HFFc6 (cell line): ENCODE data around the gene NUDT17. TPM values are rescaled to one million over a fixed set of nuclear protein-coding genes. Genes with fewer than 3 reads are reported as not detected.

Experiments used
- DNase-seq: peaks from one replicate; pipeline ENCODE4 v3.0.0-alpha.2; 2018
- H3K27ac Mint-ChIP-seq: 2 replicates; pipeline ENCODE4 v1.8.0; 2020; ENCODE audit warnings: mild to moderate bottlenecking, mixed read lengths
- H3K27me3 Mint-ChIP-seq: 2 replicates; pipeline ENCODE4 v1.8.0; 2021; ENCODE audit warnings: mild to moderate bottlenecking, moderate library complexity, mixed read lengths; ENCODE audit not compliant: insufficient read depth
- H3K36me3 Mint-ChIP-seq: 2 replicates; pipeline ENCODE4 v1.8.0; 2021; ENCODE audit warnings: low read depth, mixed read lengths
- H3K4me1 Mint-ChIP-seq: 2 replicates; pipeline ENCODE4 v1.8.0; 2020; ENCODE audit warnings: low read depth, mixed read lengths
- H3K4me3 Mint-ChIP-seq: 2 replicates; pipeline ENCODE4 v1.8.0; 2020; ENCODE audit warnings: mild to moderate bottlenecking, moderate library complexity, mixed read lengths
- H3K9me3 Mint-ChIP-seq: 2 replicates; pipeline ENCODE4 v1.8.0; 2020; ENCODE audit warnings: mild to moderate bottlenecking, mixed read lengths
- total RNA-seq, 6 experiments: library from RNA; stranded (reverse); fragmentation: NEBNext Ultra II Directional; extraction: Animal tissue kit (Norgen Biotek cat#: 25700); gene quantifications; 2 replicates in 1 of 6; 3 replicates in 5 of 6; pipeline ENCODE4 v1.2.3, GENCODE V29; 2021
- TF ChIP-seq, protein P1 (sequence below): fragments of 200-600 bp; sonication (generic); IDR thresholded peaks from 2 replicates; pipeline ENCODE4 v1.5.0; 2021; ENCODE audit warnings: antibody characterized with exemption, mild to moderate bottlenecking

Gene NUDT17
- total RNA-seq, 6 experiments from 2014 or later, result 2.4 to 4.5 (median 3.6) TPM

DNA sequence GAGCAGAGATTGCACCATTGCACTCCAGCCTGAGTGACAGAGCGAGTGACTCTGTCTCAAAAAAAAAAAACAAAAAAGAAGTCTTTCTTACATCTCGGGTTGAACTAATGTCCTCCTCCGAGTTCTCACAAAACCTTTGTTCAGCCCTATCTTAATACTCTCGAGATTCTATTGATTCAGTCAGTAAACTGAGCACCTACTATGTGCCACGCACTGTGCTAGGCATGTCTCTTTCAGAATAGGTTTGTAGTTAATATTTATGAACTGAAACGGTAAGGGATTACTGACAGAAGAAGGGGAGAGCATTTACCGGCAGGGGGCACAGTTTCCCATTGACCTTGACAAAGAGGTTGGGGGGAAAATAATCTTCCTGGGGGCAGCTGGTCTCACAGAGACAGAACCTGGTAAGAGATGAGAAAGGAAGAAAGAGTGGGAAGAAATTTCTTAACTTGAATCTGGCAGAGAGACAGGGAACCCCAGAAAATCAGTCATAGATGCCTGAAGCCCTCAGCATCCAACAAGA is 10.1 kb downstream of the NUDT17 start:
- no peaks in the 10 kb centered on the region for H3K9me3 Mint-ChIP-seq
- peaks cover 24% of the 10 kb centered on the region for H3K4me1 Mint-ChIP-seq
- H3K4me3 Mint-ChIP-seq, result no peak overlapping the region
- H3K27ac Mint-ChIP-seq, result 0 out of 2 replicates have a peak overlapping the region, but pooled peaks have one; percentile 25
- TF ChIP-seq, protein P1, sequence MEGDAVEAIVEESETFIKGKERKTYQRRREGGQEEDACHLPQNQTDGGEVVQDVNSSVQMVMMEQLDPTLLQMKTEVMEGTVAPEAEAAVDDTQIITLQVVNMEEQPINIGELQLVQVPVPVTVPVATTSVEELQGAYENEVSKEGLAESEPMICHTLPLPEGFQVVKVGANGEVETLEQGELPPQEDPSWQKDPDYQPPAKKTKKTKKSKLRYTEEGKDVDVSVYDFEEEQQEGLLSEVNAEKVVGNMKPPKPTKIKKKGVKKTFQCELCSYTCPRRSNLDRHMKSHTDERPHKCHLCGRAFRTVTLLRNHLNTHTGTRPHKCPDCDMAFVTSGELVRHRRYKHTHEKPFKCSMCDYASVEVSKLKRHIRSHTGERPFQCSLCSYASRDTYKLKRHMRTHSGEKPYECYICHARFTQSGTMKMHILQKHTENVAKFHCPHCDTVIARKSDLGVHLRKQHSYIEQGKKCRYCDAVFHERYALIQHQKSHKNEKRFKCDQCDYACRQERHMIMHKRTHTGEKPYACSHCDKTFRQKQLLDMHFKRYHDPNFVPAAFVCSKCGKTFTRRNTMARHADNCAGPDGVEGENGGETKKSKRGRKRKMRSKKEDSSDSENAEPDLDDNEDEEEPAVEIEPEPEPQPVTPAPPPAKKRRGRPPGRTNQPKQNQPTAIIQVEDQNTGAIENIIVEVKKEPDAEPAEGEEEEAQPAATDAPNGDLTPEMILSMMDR, result no peak
- peaks cover 1% of the 10 kb centered on the region for H3K27me3 Mint-ChIP-seq
- peaks cover 26% of the 10 kb centered on the region for H3K36me3 Mint-ChIP-seq
- DNase-seq, result no peak

DNA sequence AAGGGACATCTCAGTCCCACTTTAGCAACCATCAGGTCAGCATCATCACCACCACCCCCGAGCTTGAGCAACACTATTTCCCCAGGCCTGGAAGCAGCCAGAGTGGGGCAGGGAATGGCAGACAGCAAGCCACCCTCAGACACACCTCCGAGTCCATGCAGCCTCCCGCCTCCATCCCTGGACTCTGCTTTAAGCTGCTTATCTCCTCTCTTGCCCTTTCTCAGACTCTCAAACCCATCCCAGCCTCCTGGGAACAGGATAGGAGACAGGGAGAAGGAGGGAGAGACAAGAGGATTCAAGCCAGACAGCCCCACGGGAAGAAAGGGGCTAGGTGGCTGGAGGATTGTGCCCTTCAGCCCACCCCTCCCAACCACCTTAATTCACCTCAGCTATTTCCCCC is 11.7 kb downstream of the NUDT17 start:
- no peak for DNase-seq
- Mint-ChIP-seq H3K27ac (no peak overlapping the region), H3K36me3 (peaks cover 19% of the 10 kb centered on the region; the same call in 1 of the 2 replicates), H3K27me3 (peaks cover 1% of the 10 kb centered on the region), H3K4me1 (peaks cover 18% of the 10 kb centered on the region), H3K9me3 (no peaks in the 10 kb centered on the region), H3K4me3 (peak overlapping the region; percentile 13; the same call in 1 of the 2 replicates)
- TF ChIP-seq, protein P1, result no peak

GRCh38 chr1:145858238-145858900 is 12.9 kb downstream of the NUDT17 start:
- H3K4me3 Mint-ChIP-seq, result peak overlapping the region; percentile 98
- TF ChIP-seq, protein P1, result no peak
- peaks cover 4% of the 10 kb centered on the region for H3K27me3 Mint-ChIP-seq
- peaks cover 14% of the 10 kb centered on the region; the same call in 1 of the 2 replicates for H3K36me3 Mint-ChIP-seq
- H3K27ac Mint-ChIP-seq, result peak overlapping the region; percentile 18
- no peaks in the 10 kb centered on the region for H3K9me3 Mint-ChIP-seq
- DNase-seq, result no peak
- peaks cover 18% of the 10 kb centered on the region for H3K4me1 Mint-ChIP-seq

GRCh38 chr1:145858901-145859490 is 13.6 kb downstream of the NUDT17 start, which contains the start of gene PIAS3:
TSS of gene PIAS3 (minus strand) at chr1:145859081. CDS start at chr1:145858990, 91 bp downstream.
- peak within 1 kb of the TSS; percentile 98 for H3K4me3 Mint-ChIP-seq

DNA sequence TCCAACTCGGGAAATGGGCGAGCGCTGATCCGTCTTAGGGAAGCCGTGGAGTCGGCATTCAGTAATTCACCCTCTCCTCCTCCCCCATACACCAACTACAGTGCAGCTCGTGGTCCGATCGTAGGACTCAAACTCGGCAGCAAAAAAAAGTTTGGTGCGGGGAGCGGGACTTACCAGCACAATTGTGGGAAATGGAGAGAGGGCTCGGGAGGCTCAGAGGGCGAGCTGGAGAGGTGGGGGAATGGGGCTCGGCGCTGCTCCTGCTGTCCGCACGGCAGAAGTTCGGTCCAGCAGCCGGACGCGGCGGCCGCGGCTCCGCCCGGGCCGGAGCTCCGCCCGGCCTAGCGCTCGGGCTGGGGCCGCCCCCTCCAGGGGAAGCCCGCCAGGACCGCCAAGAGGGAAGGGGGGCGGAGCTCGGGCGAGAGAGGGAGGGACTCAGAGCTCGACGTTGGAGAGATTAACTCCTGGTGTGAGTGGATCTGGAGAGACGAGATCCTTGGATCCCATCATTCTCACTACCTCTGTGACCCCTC is 14.1 kb downstream of the NUDT17 start:
- TF ChIP-seq, protein P1, result peak; percentile 20
- Mint-ChIP-seq H3K27me3 (peaks cover 9% of the 10 kb centered on the region), H3K4me1 (peaks cover 18% of the 10 kb centered on the region), H3K27ac (peak overlapping the region; percentile 91), H3K9me3 (no peaks in the 10 kb centered on the region), H3K36me3 (peaks cover 14% of the 10 kb centered on the region; the same call in 1 of the 2 replicates), H3K4me3 (peak overlapping the region; percentile 98)
- peak; percentile 78 for DNase-seq

More at GRCh38 chr1:145858901-145859490, 13.6 kb downstream of the NUDT17 start, which contains the start of gene PIAS3:
- H3K4me1 Mint-ChIP-seq, result peaks cover 18% of the 10 kb centered on the region
- H3K27ac Mint-ChIP-seq, result peak within 1 kb of the TSS; percentile 91
- H3K36me3 Mint-ChIP-seq, result peaks cover 14% of the 10 kb centered on the region; the same call in 1 of the 2 replicates
- DNase-seq, result peak; percentile 91
- TF ChIP-seq, protein P1, result no peak
- peaks cover 9% of the 10 kb centered on the region for H3K27me3 Mint-ChIP-seq
- no peaks in the 10 kb centered on the region for H3K9me3 Mint-ChIP-seq
